Subcutaneous adipose tissue (tissue), 4 donors: ENCODE results near the gene ACOXL. TPM values are rescaled to one million over a fixed set of nuclear protein-coding genes. Genes with fewer than 3 reads are reported as not detected.

Source experiments
- CTCF ChIP-seq: fragments of 450-650 bp; IDR thresholded peaks from one replicate; pipeline ENCODE4 v1.5.1; 2016; ENCODE audit warnings: low read depth, mild to moderate bottlenecking, control low read depth, antibody characterized with exemption, moderate library complexity
- total RNA-seq, 4 donors: library from RNA; depleted of rRNA; stranded (reverse); fragments of >200 nt; gene quantifications; one replicate each; pipeline ENCODE4 v1.1.0, GENCODE V29; 2016

The ACOXL gene
- total RNA-seq, 4 donors from 2014 or later, result not detected

GRCh38 chr2:111121828-111122630 lies 389.7 kb downstream of the ACOXL start:
- TF ChIP-seq CTCF, result no peak

- TF ChIP-seq CTCF, result no peak
Observed at GRCh38 chr2:111122631-111123421, 390.5 kb downstream of the ACOXL start.

GRCh38 chr2:111123751-111124150 lies 391.4 kb downstream of the ACOXL start:
- no peak for TF ChIP-seq CTCF

GRCh38 chr2:111126581-111126980 lies 394.2 kb downstream of the ACOXL start:
- no peak for TF ChIP-seq CTCF

- TF ChIP-seq CTCF, result no peak
Observed at GRCh38 chr2:111127351-111127750, 395.0 kb downstream of the ACOXL start.

- TF ChIP-seq CTCF, result no peak
Observed at GRCh38 chr2:111128096-111128495, 395.7 kb downstream of the ACOXL start.

- no peak for TF ChIP-seq CTCF
Observed at GRCh38 chr2:111133603-111134002, 401.2 kb downstream of the ACOXL start.
